SK-N-SH (cell line): ENCODE results near the gene SNX11.

Experiments
- EP300 ChIP-seq, 2 experiments: IDR thresholded peaks; 2 replicates each; pipeline versions ENCODE4 v1.4.0 to v1.6.1; 2012; ENCODE audit warnings: borderline replicate concordance in 1 of 2, low read depth in 1 of 2, low read length in 1 of 2
- MEF2A ChIP-seq: IDR thresholded peaks from 2 replicates; pipeline ENCODE4 v1.4.0; 2012; ENCODE audit warnings: low read depth, borderline replicate concordance
- MXI1 ChIP-seq: IDR thresholded peaks from 2 replicates; pipeline ENCODE4 v1.6.1; 2012; ENCODE audit warnings: mild to moderate bottlenecking, low read depth, low read length, improper control_type of control experiment
- NFIC ChIP-seq: IDR thresholded peaks from 2 replicates; pipeline ENCODE4 v1.4.0; 2012; ENCODE audit warnings: borderline replicate concordance
- TF ChIP-seq, protein P1 (sequence below): fragments of 200-600 bp; sonication (generic); IDR thresholded peaks from 2 replicates; pipeline ENCODE4 v1.6.1; 2017; ENCODE audit warnings: antibody characterized with exemption, mild to moderate bottlenecking, moderate library complexity
- TF ChIP-seq, protein P2 (sequence below): fragments of 150-350 bp; IDR thresholded peaks from 2 replicates; pipeline ENCODE4 v1.6.1; 2017; ENCODE audit warnings: antibody characterized with exemption, low read length, low read depth, borderline replicate concordance

DNA sequence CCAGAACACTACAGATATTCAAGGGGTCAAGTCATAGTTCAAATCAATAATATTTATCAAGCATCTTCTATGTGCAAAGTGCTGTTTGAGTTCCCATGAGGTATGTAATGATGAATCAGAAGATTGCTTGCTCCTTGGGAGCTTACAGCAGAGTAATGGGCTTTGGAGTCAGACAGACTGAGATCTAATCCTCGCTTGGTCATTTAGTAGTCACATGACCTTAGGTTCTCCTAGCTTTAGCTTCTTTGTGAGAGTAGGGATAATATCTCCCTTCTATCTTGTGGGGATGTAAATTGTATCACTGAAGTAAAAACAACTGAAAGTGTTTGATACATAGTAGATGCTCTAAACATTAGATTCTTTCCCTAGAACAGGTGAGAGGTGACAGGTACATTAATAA is 30.1 kb downstream of the SNX11 start:
- TF ChIP-seq MEF2A: no peak
- TF ChIP-seq, protein P1, sequence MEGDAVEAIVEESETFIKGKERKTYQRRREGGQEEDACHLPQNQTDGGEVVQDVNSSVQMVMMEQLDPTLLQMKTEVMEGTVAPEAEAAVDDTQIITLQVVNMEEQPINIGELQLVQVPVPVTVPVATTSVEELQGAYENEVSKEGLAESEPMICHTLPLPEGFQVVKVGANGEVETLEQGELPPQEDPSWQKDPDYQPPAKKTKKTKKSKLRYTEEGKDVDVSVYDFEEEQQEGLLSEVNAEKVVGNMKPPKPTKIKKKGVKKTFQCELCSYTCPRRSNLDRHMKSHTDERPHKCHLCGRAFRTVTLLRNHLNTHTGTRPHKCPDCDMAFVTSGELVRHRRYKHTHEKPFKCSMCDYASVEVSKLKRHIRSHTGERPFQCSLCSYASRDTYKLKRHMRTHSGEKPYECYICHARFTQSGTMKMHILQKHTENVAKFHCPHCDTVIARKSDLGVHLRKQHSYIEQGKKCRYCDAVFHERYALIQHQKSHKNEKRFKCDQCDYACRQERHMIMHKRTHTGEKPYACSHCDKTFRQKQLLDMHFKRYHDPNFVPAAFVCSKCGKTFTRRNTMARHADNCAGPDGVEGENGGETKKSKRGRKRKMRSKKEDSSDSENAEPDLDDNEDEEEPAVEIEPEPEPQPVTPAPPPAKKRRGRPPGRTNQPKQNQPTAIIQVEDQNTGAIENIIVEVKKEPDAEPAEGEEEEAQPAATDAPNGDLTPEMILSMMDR: no peak
- no peak for TF ChIP-seq MXI1
- no peak for TF ChIP-seq EP300 (IDR thresholded peaks at IDR 0.05; ENCODE audit: borderline replicate concordance in 1 of 2, low read depth in 1 of 2, low read length in 1 of 2)
- TF ChIP-seq NFIC: no peak
- TF ChIP-seq, protein P2, sequence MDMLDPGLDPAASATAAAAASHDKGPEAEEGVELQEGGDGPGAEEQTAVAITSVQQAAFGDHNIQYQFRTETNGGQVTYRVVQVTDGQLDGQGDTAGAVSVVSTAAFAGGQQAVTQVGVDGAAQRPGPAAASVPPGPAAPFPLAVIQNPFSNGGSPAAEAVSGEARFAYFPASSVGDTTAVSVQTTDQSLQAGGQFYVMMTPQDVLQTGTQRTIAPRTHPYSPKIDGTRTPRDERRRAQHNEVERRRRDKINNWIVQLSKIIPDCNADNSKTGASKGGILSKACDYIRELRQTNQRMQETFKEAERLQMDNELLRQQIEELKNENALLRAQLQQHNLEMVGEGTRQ: no peak
